HEK293T (cell line): Measurements from ENCODE around the gene KIF16B.

Experiments used
- CTCF ChIA-PET: fragments of 350-600 bp; formaldehyde crosslinking; extraction: SDS; loops from one replicate; lab custom pipeline; 2021; ENCODE audit warnings: antibody characterized with exemption, inconsistent platforms; lab: Yijun Ruan, JAX
- POLR2A ChIA-PET: fragments of 350-600 bp; formaldehyde crosslinking; extraction: SDS; loops from one replicate; lab custom pipeline; 2020; ENCODE audit warnings: antibody characterized with exemption, inconsistent platforms; lab: Yijun Ruan, JAX
- DNase-seq: peaks from one replicate; pipeline ENCODE4 v3.0.0; 2012; ENCODE audit warnings: mixed read lengths; ENCODE audit errors: extremely low spot score
- ARNT ChIP-seq: fragments of 450-650 bp; IDR thresholded peaks from 2 replicates; pipeline ENCODE4 v1.6.1; 2017; ENCODE audit warnings: mild to moderate bottlenecking
- BHLHE40 ChIP-seq: fragments of 450-650 bp; IDR thresholded peaks from 2 replicates; pipeline ENCODE4 v1.6.1; 2016; ENCODE audit warnings: mild to moderate bottlenecking, moderate library complexity, borderline replicate concordance
- CTBP1 ChIP-seq: fragments of 450-650 bp; IDR thresholded peaks from 2 replicates; pipeline ENCODE4 v1.6.1; 2016; ENCODE audit warnings: borderline replicate concordance
- ELF4 ChIP-seq: fragments of 450-650 bp; IDR thresholded peaks from 2 replicates; pipeline ENCODE4 v1.6.1; 2017; ENCODE audit warnings: antibody characterized with exemption
- FOXA1 ChIP-seq: fragments of 450-650 bp; IDR thresholded peaks from 2 replicates; pipeline ENCODE4 v1.6.1; 2016; ENCODE audit warnings: mild to moderate bottlenecking
- FOXK2 ChIP-seq: fragments of 450-650 bp; IDR thresholded peaks from 2 replicates; pipeline ENCODE4 v1.6.1; 2016; ENCODE audit warnings: mild to moderate bottlenecking
- FOXM1 ChIP-seq: fragments of 450-650 bp; IDR thresholded peaks from 2 replicates; pipeline ENCODE4 v1.6.1; 2017; ENCODE audit warnings: mild to moderate bottlenecking, borderline replicate concordance
- HDGF ChIP-seq: fragments of 450-650 bp; IDR thresholded peaks from 2 replicates; pipeline ENCODE4 v1.6.1; 2017; ENCODE audit warnings: antibody characterized with exemption, borderline replicate concordance
- L3MBTL2 ChIP-seq: fragments of 450-650 bp; conservative IDR thresholded peaks from 2 replicates; pipeline ENCODE4 v1.6.1; 2016; ENCODE audit warnings: mild to moderate bottlenecking
- LEF1 ChIP-seq: fragments of 450-650 bp; IDR thresholded peaks from 2 replicates; pipeline ENCODE4 v1.6.1; 2017; ENCODE audit warnings: mild to moderate bottlenecking, borderline replicate concordance
- NFRKB ChIP-seq: fragments of 450-650 bp; IDR thresholded peaks from 2 replicates; pipeline ENCODE4 v1.6.1; 2016; ENCODE audit warnings: mild to moderate bottlenecking, moderate library complexity
- PKNOX1 ChIP-seq: fragments of 450-650 bp; IDR thresholded peaks from 2 replicates; pipeline ENCODE4 v1.6.1; 2016
- SP1 ChIP-seq: fragments of 450-650 bp; IDR thresholded peaks from 2 replicates; pipeline ENCODE4 v1.6.1; 2017
- SUZ12 ChIP-seq: fragments of 450-650 bp; IDR thresholded peaks from 2 replicates; pipeline ENCODE4 v1.6.1; 2016; ENCODE audit warnings: mild to moderate bottlenecking
- TARDBP ChIP-seq: fragments of 450-650 bp; IDR thresholded peaks from 2 replicates; pipeline ENCODE4 v1.6.1; 2016
- ZNF384 ChIP-seq: fragments of 450-650 bp; IDR thresholded peaks from 2 replicates; pipeline ENCODE4 v1.6.1; 2016

KIF16B gene

DNA sequence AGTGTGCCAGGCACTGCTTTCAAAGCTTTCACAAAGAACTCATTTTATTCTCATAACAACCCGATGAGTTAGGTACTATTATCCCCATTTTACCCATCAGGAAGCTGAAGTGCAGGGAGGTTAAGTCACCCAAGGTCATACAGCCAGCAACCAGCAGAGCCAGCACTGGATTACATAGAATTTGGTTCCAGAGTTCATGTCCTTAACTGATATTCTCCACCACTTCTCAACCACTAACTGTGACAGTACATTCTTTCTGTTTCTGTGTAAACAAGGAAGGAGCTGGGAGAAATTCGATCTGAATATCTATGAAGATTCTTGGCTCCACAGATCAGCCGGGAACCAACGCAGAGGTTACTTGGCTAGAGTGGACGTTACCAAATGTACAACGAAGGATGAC is 98.0 kb downstream of the KIF16B start:
- ChIA-PET POLR2A (no interaction called here), CTCF (interaction anchor here (0.6 to 0.8 kb wide), 2 partner anchors 15 to 119 kb away, joined by 3 read pairs; no protein-coding TSS in a partner anchor)
- DNase-seq = no peak
- no peak for TF ChIP-seq ZNF384
- no peak for TF ChIP-seq SUZ12
- TF ChIP-seq LEF1 = no peak
- no peak for TF ChIP-seq FOXM1
- no peak for TF ChIP-seq NFRKB
- TF ChIP-seq TARDBP = no peak
- TF ChIP-seq CTBP1 = no peak
- TF ChIP-seq ELF4 = no peak
- no peak for TF ChIP-seq FOXA1
- no peak for TF ChIP-seq HDGF
- no peak for TF ChIP-seq ARNT
- no peak for TF ChIP-seq PKNOX1
- no peak for TF ChIP-seq FOXK2
- no peak for TF ChIP-seq BHLHE40
- no peak for TF ChIP-seq L3MBTL2
- TF ChIP-seq SP1 = no peak

DNA sequence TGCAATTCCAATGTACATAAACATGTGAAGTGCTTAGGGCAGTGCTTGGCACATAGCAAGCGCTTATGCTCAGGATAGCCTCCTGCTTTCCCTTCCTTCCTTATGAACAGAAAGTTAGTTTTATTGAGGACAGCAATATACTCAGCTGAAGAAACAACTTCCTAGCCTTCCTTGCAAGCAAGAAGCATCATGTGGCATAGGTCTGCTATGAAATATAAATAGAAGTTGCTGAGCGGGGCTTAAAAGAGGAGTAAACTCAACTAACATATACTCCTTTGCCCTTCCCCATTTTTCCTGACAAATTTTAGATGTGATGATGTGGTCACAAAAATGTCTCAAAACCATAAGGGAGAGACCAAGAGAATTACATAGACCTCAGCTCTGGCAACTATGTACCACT is 98.9 kb downstream of the KIF16B start:
- POLR2A ChIA-PET = no interaction called here
- TF ChIP-seq ZNF384 (no peak), FOXK2 (no peak), ARNT (no peak), PKNOX1 (no peak), SP1 (no peak), TARDBP (no peak), ELF4 (no peak), LEF1 (no peak), L3MBTL2 (no peak), NFRKB (no peak), CTBP1 (no peak), HDGF (no peak), FOXM1 (no peak), SUZ12 (no peak), FOXA1 (no peak), BHLHE40 (no peak)
- no peak for DNase-seq
- CTCF ChIA-PET = no interaction called here

DNA sequence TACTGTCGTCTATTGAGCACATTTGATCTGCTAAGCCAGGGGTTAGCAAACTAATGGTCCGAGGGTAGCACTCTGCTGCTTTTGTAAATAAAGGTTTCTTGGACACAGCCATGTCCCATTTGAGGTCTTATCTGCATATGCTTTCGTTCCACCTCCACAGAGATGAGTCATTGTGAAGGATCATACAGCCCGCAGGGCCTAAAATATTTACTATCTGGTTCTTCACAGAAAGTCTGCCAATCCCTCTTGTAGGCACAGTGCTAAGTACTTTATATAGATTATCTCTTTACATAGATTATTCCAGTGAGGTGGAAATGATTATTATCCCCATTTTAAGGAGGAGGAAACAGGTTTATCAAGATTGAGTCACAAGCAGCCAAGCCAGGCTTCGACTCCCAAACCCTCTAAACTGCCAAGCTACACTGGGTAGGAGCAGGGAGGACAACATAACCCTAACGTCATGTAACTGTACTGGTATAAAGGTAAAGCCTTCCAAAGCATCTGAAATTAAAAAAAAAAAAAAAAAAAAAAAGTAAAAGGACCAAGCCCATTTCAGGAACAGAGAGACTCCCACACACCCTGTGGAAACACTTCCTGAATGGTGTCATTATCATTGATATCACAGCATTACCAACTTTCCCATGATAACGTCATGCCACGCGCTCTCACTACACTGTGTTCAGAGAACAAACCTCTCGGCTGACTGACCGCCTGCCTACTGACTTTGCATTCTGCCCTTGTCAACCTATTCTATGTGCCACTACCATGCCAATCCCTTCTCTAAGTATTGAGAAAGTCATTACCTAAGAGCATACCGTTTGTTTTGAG is 101.0 kb downstream of the KIF16B start:
- no peak for DNase-seq
- ChIA-PET POLR2A (no interaction called here), CTCF (no interaction called here)
- TF ChIP-seq PKNOX1 (no peak), FOXM1 (no peak), TARDBP (no peak), NFRKB (no peak), CTBP1 (no peak), SP1 (no peak), FOXA1 (no peak), FOXK2 (no peak), BHLHE40 (no peak), HDGF (no peak), ELF4 (no peak), L3MBTL2 (no peak), ZNF384 (no peak), ARNT (no peak), SUZ12 (no peak), LEF1 (no peak)

- TF ChIP-seq PKNOX1 = no peak
- no peak for TF ChIP-seq ZNF384
- TF ChIP-seq NFRKB = no peak
- no peak for TF ChIP-seq FOXA1
- TF ChIP-seq L3MBTL2 = no peak
- TF ChIP-seq ARNT = no peak
- no peak for TF ChIP-seq BHLHE40
- no peak for TF ChIP-seq SP1
- no peak for TF ChIP-seq FOXM1
- TF ChIP-seq HDGF = no peak
- no peak for TF ChIP-seq FOXK2
- no peak for TF ChIP-seq TARDBP
- TF ChIP-seq SUZ12 = no peak
- TF ChIP-seq LEF1 = no peak
- no peak for TF ChIP-seq CTBP1
- TF ChIP-seq ELF4 = no peak
- DNase-seq = no peak
- ChIA-PET CTCF (no interaction called here), POLR2A (no interaction called here)
These were observed 103.8 kb downstream of the KIF16B start for GRCh38 chr20:16469395-16469905.

DNA sequence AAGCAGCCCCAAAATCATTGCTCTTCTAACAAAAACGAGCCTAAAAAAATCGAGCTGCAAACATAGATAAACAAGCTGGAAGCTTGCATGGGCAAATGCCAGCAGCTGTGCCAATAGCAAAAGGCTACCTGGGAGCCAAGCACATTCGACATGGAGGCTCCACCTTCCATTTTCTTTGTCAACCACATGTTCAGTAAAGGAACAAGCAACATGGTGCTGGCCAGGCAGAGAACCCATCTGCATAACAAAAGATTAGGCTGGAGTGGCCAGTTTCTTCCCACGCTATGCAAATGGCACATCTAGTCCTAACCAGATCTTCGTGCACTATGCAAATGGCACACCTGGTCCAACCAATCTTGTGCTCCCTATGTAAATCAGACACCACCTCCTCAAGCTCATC is 110.5 kb downstream of the KIF16B start:
- CTCF ChIA-PET = no interaction called here
- no peak for TF ChIP-seq SUZ12
- no peak for TF ChIP-seq HDGF
- TF ChIP-seq FOXM1 = no peak
- no peak for TF ChIP-seq PKNOX1
- TF ChIP-seq L3MBTL2 = no peak
- no peak for TF ChIP-seq ARNT
- no peak for DNase-seq
- POLR2A ChIA-PET = no interaction called here
